Activated naive CD8-positive, alpha-beta T cell treated with anti-CD3 and anti-CD28 coated beads, Interleukin-2, amount 50 U/mL, for 24 hours (primary cell): ENCODE data around the gene MMP1.
A peak's percentile ranks its signal among the peaks of the same experiment; 100 is the strongest.

Experiments used
- ATAC-seq: fragments of 150-1000 bp; cut with Tn5 transposase; one replicate; pipeline ENCODE4 v1.10.0; 2021
- DNase-seq: peaks from one replicate; pipeline ENCODE4 v3.0.0; 2021
- H3K27ac Mint-ChIP-seq: one replicate; pipeline ENCODE4 v1.8.0; 2021; ENCODE audit warnings: mild to moderate bottlenecking, mixed read lengths
- H3K27me3 Mint-ChIP-seq: one replicate; pipeline ENCODE4 v1.8.0; 2021; ENCODE audit warnings: mixed read lengths
- H3K36me3 Mint-ChIP-seq: one replicate; pipeline ENCODE4 v1.8.0; 2021; ENCODE audit warnings: low read depth, mixed read lengths
- H3K4me1 Mint-ChIP-seq: one replicate; pipeline ENCODE4 v1.8.0; 2021; ENCODE audit warnings: mixed read lengths
- H3K4me3 Mint-ChIP-seq: one replicate; pipeline ENCODE4 v1.8.0; 2021; ENCODE audit warnings: mild to moderate bottlenecking, moderate library complexity, mixed read lengths
- H3K9me3 Mint-ChIP-seq: one replicate; pipeline ENCODE4 v1.8.0; 2021; ENCODE audit warnings: mixed read lengths

MMP1 gene

GRCh38 chr11:102824556-102824955 lies 26.6 kb upstream of the MMP1 start:
- ATAC-seq, result no peak
- H3K4me1 Mint-ChIP-seq, result no peaks in the 10 kb centered on the region

GRCh38 chr11:102819491-102819890 lies 21.5 kb upstream of the MMP1 start:
- no peaks in the 10 kb centered on the region for H3K27me3 Mint-ChIP-seq
- no peaks in the 10 kb centered on the region for H3K4me1 Mint-ChIP-seq
- no peaks in the 10 kb centered on the region for H3K36me3 Mint-ChIP-seq
- no peaks in the 10 kb centered on the region for H3K9me3 Mint-ChIP-seq
- DNase-seq, result no peak
- H3K27ac Mint-ChIP-seq, result no peak overlapping the region
- no peak overlapping the region for H3K4me3 Mint-ChIP-seq
- no peak for ATAC-seq

More at GRCh38 chr11:102824556-102824955, 26.6 kb upstream of the MMP1 start:
- Mint-ChIP-seq H3K4me3 (no peak overlapping the region), H3K27ac (no peak overlapping the region), H3K36me3 (no peaks in the 10 kb centered on the region), H3K27me3 (peaks cover 5% of the 10 kb centered on the region), H3K9me3 (no peaks in the 10 kb centered on the region)
- no peak for DNase-seq

- H3K27ac Mint-ChIP-seq, result no peak overlapping the region
- H3K9me3 Mint-ChIP-seq, result no peaks in the 10 kb centered on the region
- H3K27me3 Mint-ChIP-seq, result peaks cover 3% of the 10 kb centered on the region
- no peak for ATAC-seq
- no peaks in the 10 kb centered on the region for H3K36me3 Mint-ChIP-seq
- no peak for DNase-seq
- no peaks in the 10 kb centered on the region for H3K4me1 Mint-ChIP-seq
- no peak overlapping the region for H3K4me3 Mint-ChIP-seq
These were observed 15.5 kb upstream of the MMP1 start for GRCh38 chr11:102813484-102813883.

GRCh38 chr11:102812188-102812587 lies 14.2 kb upstream of the MMP1 start:
- Mint-ChIP-seq H3K27ac (no peak overlapping the region), H3K36me3 (no peaks in the 10 kb centered on the region), H3K4me3 (no peak overlapping the region), H3K27me3 (peaks cover 3% of the 10 kb centered on the region), H3K4me1 (no peaks in the 10 kb centered on the region), H3K9me3 (no peaks in the 10 kb centered on the region)
- DNase-seq, result no peak
- no peak for ATAC-seq

GRCh38 chr11:102810950-102811660 lies 13.1 kb upstream of the MMP1 start:
- Mint-ChIP-seq H3K27ac (no peak overlapping the region), H3K36me3 (no peaks in the 10 kb centered on the region), H3K4me3 (no peak overlapping the region), H3K4me1 (no peaks in the 10 kb centered on the region), H3K9me3 (no peaks in the 10 kb centered on the region), H3K27me3 (peaks cover 3% of the 10 kb centered on the region)
- no peak for DNase-seq
- no peak for ATAC-seq

GRCh38 chr11:102809971-102810370 lies 12.0 kb upstream of the MMP1 start:
- no peak for ATAC-seq
- Mint-ChIP-seq H3K27ac (no peak overlapping the region), H3K27me3 (peaks cover 3% of the 10 kb centered on the region), H3K4me1 (no peaks in the 10 kb centered on the region), H3K4me3 (no peak overlapping the region), H3K36me3 (no peaks in the 10 kb centered on the region), H3K9me3 (no peaks in the 10 kb centered on the region)
- DNase-seq, result no peak

- Mint-ChIP-seq H3K9me3 (no peaks in the 10 kb centered on the region), H3K27me3 (peaks cover 10% of the 10 kb centered on the region), H3K4me1 (no peaks in the 10 kb centered on the region), H3K4me3 (no peak overlapping the region), H3K27ac (no peak overlapping the region), H3K36me3 (no peaks in the 10 kb centered on the region)
- no peak for DNase-seq
- ATAC-seq, result no peak
These were observed 10.0 kb upstream of the MMP1 start for GRCh38 chr11:102807921-102808320.

- peaks cover 10% of the 10 kb centered on the region for H3K27me3 Mint-ChIP-seq
- no peaks in the 10 kb centered on the region for H3K36me3 Mint-ChIP-seq
- H3K9me3 Mint-ChIP-seq, result no peaks in the 10 kb centered on the region
- H3K27ac Mint-ChIP-seq, result no peak overlapping the region
- no peak for DNase-seq
- no peaks in the 10 kb centered on the region for H3K4me1 Mint-ChIP-seq
- ATAC-seq, result no peak
- no peak overlapping the region for H3K4me3 Mint-ChIP-seq
These were observed 8.3 kb upstream of the MMP1 start for GRCh38 chr11:102806296-102806695.

- Mint-ChIP-seq H3K27ac (no peak overlapping the region), H3K4me1 (no peaks in the 10 kb centered on the region), H3K27me3 (peaks cover 7% of the 10 kb centered on the region), H3K9me3 (no peaks in the 10 kb centered on the region), H3K36me3 (no peaks in the 10 kb centered on the region), H3K4me3 (no peak overlapping the region)
- DNase-seq, result no peak
- ATAC-seq, result no peak
These were observed 4.4 kb upstream of the MMP1 start for GRCh38 chr11:102802341-102802740.

GRCh38 chr11:102800767-102801166 lies 2.8 kb upstream of the MMP1 start:
- no peak overlapping the region for H3K27ac Mint-ChIP-seq
- H3K27me3 Mint-ChIP-seq, result peaks cover 7% of the 10 kb centered on the region

GRCh38 chr11:102799681-102800340 lies 1.9 kb upstream of the MMP1 start:
- H3K27me3 Mint-ChIP-seq, result peaks cover 7% of the 10 kb centered on the region
- no peak overlapping the region for H3K4me3 Mint-ChIP-seq
- no peak for DNase-seq
- H3K36me3 Mint-ChIP-seq, result no peaks in the 10 kb centered on the region
- no peak for ATAC-seq
- no peak overlapping the region for H3K27ac Mint-ChIP-seq
- no peaks in the 10 kb centered on the region for H3K4me1 Mint-ChIP-seq
- no peaks in the 10 kb centered on the region for H3K9me3 Mint-ChIP-seq

More at GRCh38 chr11:102800767-102801166, 2.8 kb upstream of the MMP1 start:
- no peaks in the 10 kb centered on the region for H3K36me3 Mint-ChIP-seq
- H3K9me3 Mint-ChIP-seq, result no peaks in the 10 kb centered on the region
- DNase-seq (no peak), ATAC-seq (no peak)
- H3K4me1 Mint-ChIP-seq, result no peaks in the 10 kb centered on the region
- no peak overlapping the region for H3K4me3 Mint-ChIP-seq

GRCh38 chr11:102794382-102794781 lies 3.6 kb downstream of the MMP1 start:
- H3K4me1 Mint-ChIP-seq, result no peaks in the 10 kb centered on the region
- no peak overlapping the region for H3K4me3 Mint-ChIP-seq
- peak; percentile 76 for ATAC-seq
- H3K27ac Mint-ChIP-seq, result no peak overlapping the region
- H3K36me3 Mint-ChIP-seq, result no peaks in the 10 kb centered on the region
- no peaks in the 10 kb centered on the region for H3K27me3 Mint-ChIP-seq
- no peaks in the 10 kb centered on the region for H3K9me3 Mint-ChIP-seq
- peak; percentile 18 for DNase-seq

GRCh38 chr11:102793677-102794290 lies 4.2 kb downstream of the MMP1 start:
- Mint-ChIP-seq H3K9me3 (no peaks in the 10 kb centered on the region), H3K36me3 (no peaks in the 10 kb centered on the region), H3K4me3 (no peak overlapping the region), H3K4me1 (no peaks in the 10 kb centered on the region), H3K27me3 (no peaks in the 10 kb centered on the region), H3K27ac (no peak overlapping the region)
- DNase-seq (no peak), ATAC-seq (no peak)

GRCh38 chr11:102792604-102793003 lies 5.4 kb downstream of the MMP1 start:
- H3K36me3 Mint-ChIP-seq, result no peaks in the 10 kb centered on the region
- no peak overlapping the region for H3K27ac Mint-ChIP-seq
- H3K9me3 Mint-ChIP-seq, result no peaks in the 10 kb centered on the region
- H3K4me1 Mint-ChIP-seq, result no peaks in the 10 kb centered on the region
- ATAC-seq (no peak), DNase-seq (no peak)
- H3K27me3 Mint-ChIP-seq, result no peaks in the 10 kb centered on the region
- H3K4me3 Mint-ChIP-seq, result no peak overlapping the region
